Heart left ventricle (tissue), 13 donors: ENCODE results near the gene TLCD1.

Source experiments
- POLR2A ChIP-seq, 2 donors: fragments of 450-650 bp; IDR thresholded peaks; one replicate each; pipeline ENCODE4 v1.6.1; 2017; ENCODE audit warnings: antibody characterized with exemption in 2 of 2, mild to moderate bottlenecking in 2 of 2, moderate library complexity in 2 of 2
- TF ChIP-seq, protein P1 (sequence below), 12 donors: fragments of 200-600 bp; sonication (generic) in 4 of 12; IDR thresholded peaks; one replicate each; pipeline versions ENCODE4 v1.5.0 to v1.8.0; 2018 to 2022; ENCODE audit warnings: antibody characterized with exemption in 12 of 12, mild to moderate bottlenecking in 5 of 12
- donor health status: ischemic (EF 13 %, LVEDD 7.1; RV severe dilation, severe dysfunction).
- donor health status: DM: no; HTN: yes; CAD: no.
- donor health status: DM: no; HTN: no; CAD: no.
- donor health status: ischemic (EF 25% LVEDD 6.9; RV normal size, moderate dysfunction).
- donor health status: ischemic (EF 25% LVEDD 5.7; RV mildly dilated, moderate dysfunction).
- donor health status: ischemic (EF 35%, LVEDD 5.7; RV mildly dilated, moderate dysfunction).
- donor health status: nonischemic (EF 11% LVEDD 7.7; RV severe dilation, severe dysfunction).
- donor health status: DM: yes; HTN: yes; CAD: no.
- donor health status: PGD.
- donor health status: ischemic (EF 29% LVEDD 5.4; RV normal size, mild dysfunction).
- donor health status: nonischemic (EF 23%, LVEDD 6.1; RV moderate dilation, normal function).

GRCh38 chr17:28711723-28712031 is 14.4 kb downstream of the TLCD1 start, which contains the start of gene PROCA1:
- no peak for TF ChIP-seq POLR2A (IDR thresholded peaks at IDR 0.05)
- TF ChIP-seq, protein P1, sequence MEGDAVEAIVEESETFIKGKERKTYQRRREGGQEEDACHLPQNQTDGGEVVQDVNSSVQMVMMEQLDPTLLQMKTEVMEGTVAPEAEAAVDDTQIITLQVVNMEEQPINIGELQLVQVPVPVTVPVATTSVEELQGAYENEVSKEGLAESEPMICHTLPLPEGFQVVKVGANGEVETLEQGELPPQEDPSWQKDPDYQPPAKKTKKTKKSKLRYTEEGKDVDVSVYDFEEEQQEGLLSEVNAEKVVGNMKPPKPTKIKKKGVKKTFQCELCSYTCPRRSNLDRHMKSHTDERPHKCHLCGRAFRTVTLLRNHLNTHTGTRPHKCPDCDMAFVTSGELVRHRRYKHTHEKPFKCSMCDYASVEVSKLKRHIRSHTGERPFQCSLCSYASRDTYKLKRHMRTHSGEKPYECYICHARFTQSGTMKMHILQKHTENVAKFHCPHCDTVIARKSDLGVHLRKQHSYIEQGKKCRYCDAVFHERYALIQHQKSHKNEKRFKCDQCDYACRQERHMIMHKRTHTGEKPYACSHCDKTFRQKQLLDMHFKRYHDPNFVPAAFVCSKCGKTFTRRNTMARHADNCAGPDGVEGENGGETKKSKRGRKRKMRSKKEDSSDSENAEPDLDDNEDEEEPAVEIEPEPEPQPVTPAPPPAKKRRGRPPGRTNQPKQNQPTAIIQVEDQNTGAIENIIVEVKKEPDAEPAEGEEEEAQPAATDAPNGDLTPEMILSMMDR (IDR thresholded peaks at IDR 0.05) = no peak
